ENCODE results near the gene LSM14A. TPM values are rescaled to one million over a fixed set of nuclear protein-coding genes. Genes with fewer than 3 reads are reported as not detected.
A peak's percentile ranks its signal among the peaks of the same experiment; 100 is the strongest.

LSM14A gene
- polyA plus RNA-seq, 1 experiment: 97.0 TPM

GRCh38 chr19:34145741-34146202, 26.5 kb upstream of the LSM14A start:
- Histone ChIP-seq H3K27ac (ENCODE audit: low read depth, low read length) (no peak overlapping the region), H3K27me3 (ENCODE audit: control insufficient read depth, insufficient read depth, low read length) (peaks cover 4% of the 10 kb centered on the region), H3K4me3 (ENCODE audit: low read depth, low read length) (no peak overlapping the region), H3K9me3 (ENCODE audit: control insufficient read depth, insufficient read depth, low read length) (no peaks in the 10 kb centered on the region)
- TF ChIP-seq CTCF (IDR thresholded peaks at IDR 0.05; ENCODE audit: low read depth, low read length): peak; percentile 85
- DNase-seq (ENCODE audit: low read depth, low spot score): no peak
- CTCF ChIA-PET: interaction anchor here (0.5 to 6.1 kb wide), 25 partner anchors 9 to 1437 kb away, joined by 3 to 61 read pairs (median 4); no protein-coding TSS in a partner anchor
- POLR2A ChIA-PET: no interaction called here

DNA sequence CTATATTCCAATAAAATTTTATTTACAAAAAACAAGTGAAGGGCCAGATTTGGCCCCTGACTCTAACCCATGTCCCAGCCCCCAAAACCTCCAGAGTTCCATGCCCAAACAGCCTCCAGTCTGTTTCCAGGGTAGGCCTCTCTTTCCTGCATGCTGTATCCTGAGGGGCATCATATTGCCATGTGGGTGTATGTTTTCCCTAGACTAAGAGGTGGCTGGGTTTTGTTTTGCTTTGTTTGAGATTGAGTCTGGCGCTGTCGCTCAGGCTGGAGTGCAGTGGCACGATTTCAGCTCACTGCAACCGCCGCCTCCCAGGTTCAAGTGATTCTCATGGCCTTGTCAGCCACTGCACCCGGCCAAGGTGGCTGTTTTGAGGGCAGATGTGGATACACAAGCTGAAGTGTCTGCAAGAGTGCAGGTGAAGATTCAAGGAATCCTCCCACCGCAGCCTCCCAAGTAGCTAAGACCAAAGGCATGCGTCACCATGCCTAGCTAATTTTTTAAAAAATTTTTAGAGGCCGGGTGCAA, 23.6 kb upstream of the LSM14A start:
- Histone ChIP-seq H3K27ac (ENCODE audit: low read depth, low read length) (no peak overlapping the region), H3K9me3 (ENCODE audit: control insufficient read depth, insufficient read depth, low read length) (no peaks in the 10 kb centered on the region), H3K4me3 (ENCODE audit: low read depth, low read length) (no peak overlapping the region), H3K27me3 (ENCODE audit: control insufficient read depth, insufficient read depth, low read length) (peaks cover 7% of the 10 kb centered on the region)
- CTCF ChIA-PET: interaction anchor here (0.6 to 6.1 kb wide), 2 partner anchors 28 to 1006 kb away, joined by 3 to 61 read pairs; no protein-coding TSS in a partner anchor
- TF ChIP-seq CTCF (IDR thresholded peaks at IDR 0.05; ENCODE audit: low read depth, low read length): no peak
- POLR2A ChIA-PET: no interaction called here
- DNase-seq (ENCODE audit: low read depth, low spot score): no peak

DNA sequence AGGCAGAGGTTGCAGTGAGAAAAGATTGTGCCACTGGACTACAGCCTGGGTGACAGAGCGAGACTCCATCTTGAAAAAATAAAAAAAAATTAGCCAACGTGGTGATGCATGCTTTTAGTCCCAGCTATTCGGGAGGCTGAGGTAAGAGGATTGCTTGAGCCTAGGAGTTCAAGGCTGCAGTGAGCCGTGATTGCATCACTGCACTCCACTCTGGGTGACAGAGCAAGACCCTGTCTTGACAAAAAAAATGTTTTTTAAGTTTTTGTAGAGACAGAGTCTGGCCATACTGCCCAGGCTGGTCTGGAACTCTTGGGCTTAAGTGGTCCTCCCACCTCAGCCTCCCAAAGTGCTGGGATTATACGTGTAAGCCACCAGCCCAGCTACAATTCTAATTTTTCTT, 22.4 kb upstream of the LSM14A start:
- Histone ChIP-seq H3K27ac (ENCODE audit: low read depth, low read length) (no peak overlapping the region), H3K9me3 (ENCODE audit: control insufficient read depth, insufficient read depth, low read length) (no peaks in the 10 kb centered on the region), H3K27me3 (ENCODE audit: control insufficient read depth, insufficient read depth, low read length) (peaks cover 7% of the 10 kb centered on the region), H3K4me3 (ENCODE audit: low read depth, low read length) (no peak overlapping the region)
- POLR2A ChIA-PET: no interaction called here
- TF ChIP-seq CTCF (IDR thresholded peaks at IDR 0.05; ENCODE audit: low read depth, low read length): no peak
- CTCF ChIA-PET: interaction anchor here (0.7 kb wide), 1 partner anchor 1678 kb away, joined by 3 read pairs; no protein-coding TSS in a partner anchor
- DNase-seq (ENCODE audit: low read depth, low spot score): no peak

- CTCF ChIA-PET: interaction anchor here (0.6 to 0.7 kb wide), 2 partner anchors 19 to 380 kb away, joined by 3 read pairs; no protein-coding TSS in a partner anchor
- no peaks in the 10 kb centered on the region for H3K9me3 ChIP-seq (ENCODE audit: control insufficient read depth, insufficient read depth, low read length)
Measured at GRCh38 chr19:34150558-34150957, 21.7 kb upstream of the LSM14A start.

More at GRCh38 chr19:34150558-34150957, 21.7 kb upstream of the LSM14A start:
- Histone ChIP-seq H3K27ac (ENCODE audit: low read depth, low read length) (no peak overlapping the region), H3K27me3 (ENCODE audit: control insufficient read depth, insufficient read depth, low read length) (peaks cover 7% of the 10 kb centered on the region), H3K4me3 (ENCODE audit: low read depth, low read length) (no peak overlapping the region)
- POLR2A ChIA-PET: interaction anchor here (0.8 kb wide), 1 partner anchor 21 kb away, joined by 3 read pairs; no protein-coding TSS in a partner anchor
- DNase-seq (ENCODE audit: low read depth, low spot score): no peak
- TF ChIP-seq CTCF (IDR thresholded peaks at IDR 0.05; ENCODE audit: low read depth, low read length): no peak

All from AG04450 (cell line).